Measurements from ENCODE around the gene NGF.

Gene NGF

GRCh38 chr1:115237507-115237906 lies 100.5 kb downstream of the NGF start:
- no peak for DNase-seq (ENCODE audit: low read depth)

GRCh38 chr1:115237023-115237422 lies 101.0 kb downstream of the NGF start:
- no peak for DNase-seq (ENCODE audit: low read depth)

All from activated T-cell treated with anti-CD3 and anti-CD28 coated beads for 24 hours (primary cell).